ENCODE results near the gene DPCD.
"Not testable (repeated sequence)": the region's sequence is repeated elsewhere in the genome, so short reads cannot be mapped to it uniquely, and the experiment has no call there.

Gene DPCD

GRCh38 chr10:101618871-101619270 is 30.8 kb downstream of the DPCD start:
- no peak for DNase-seq (ENCODE audit: low read depth in 3 of 3)

DNA sequence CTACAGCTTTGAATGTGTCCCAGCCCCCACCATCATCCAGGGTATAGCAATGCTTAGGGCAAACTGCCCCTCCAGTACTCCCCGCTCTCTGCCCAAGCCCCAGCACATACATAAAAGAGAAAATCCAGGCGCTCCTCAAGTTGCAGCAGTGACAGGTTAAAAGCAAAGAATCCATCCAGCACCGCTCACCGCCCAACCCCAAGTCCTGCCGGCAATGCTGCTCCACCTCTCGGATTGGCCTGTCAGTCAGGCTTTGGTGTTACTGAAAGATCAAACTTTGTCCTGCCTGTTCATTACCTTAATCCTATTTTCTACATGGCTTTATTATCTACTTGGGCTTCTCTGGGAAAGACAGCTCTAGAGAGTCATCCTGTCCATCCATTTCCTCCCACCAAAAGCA is 31.9 kb downstream of the DPCD start:
- no peak for DNase-seq (ENCODE audit: low read depth in 3 of 3)

- DNase-seq (ENCODE audit: low read depth in 3 of 3), result no peak
These were observed 35.4 kb downstream of the DPCD start for GRCh38 chr10:101623528-101623927.

- no peak for DNase-seq (ENCODE audit: low read depth in 3 of 3)
These were observed 36.5 kb downstream of the DPCD start for GRCh38 chr10:101624526-101625102.

DNA sequence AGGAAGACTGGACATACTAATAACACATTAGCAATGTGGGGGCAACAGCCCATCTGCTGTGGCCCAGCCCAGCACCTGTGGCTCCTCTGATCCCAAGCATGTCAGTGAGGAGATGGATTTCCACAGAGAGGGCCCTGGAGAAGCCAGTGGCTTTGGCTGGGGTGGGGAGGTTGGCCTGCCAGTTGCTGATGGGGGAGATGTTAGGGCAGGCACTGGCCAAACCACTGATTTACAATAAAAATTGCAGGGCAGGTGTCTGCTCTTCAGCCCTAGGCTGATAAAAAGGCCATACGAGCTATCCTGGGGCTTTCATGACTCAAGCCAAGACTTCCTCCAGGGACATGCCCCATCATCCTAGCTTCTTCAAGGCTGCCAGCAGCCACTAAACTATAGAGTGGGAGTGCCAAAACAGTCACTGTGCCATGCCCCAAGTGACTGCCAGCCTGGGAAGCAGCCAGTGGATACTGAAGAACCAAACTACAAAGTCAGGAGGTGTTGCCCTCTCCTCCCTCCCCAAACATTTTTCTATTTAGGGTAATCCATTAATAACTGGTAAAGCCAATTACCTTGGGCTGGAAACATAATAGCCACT is 37.8 kb downstream of the DPCD start:
- DNase-seq (ENCODE audit: low read depth in 3 of 3), result no peak

GRCh38 chr10:101629837-101630632 is 41.9 kb downstream of the DPCD start:
- DNase-seq (ENCODE audit: low read depth in 3 of 3), result no peak

GRCh38 chr10:101630633-101630920 is 42.5 kb downstream of the DPCD start:
- DNase-seq (ENCODE audit: low read depth in 3 of 3), result no peak

DNA sequence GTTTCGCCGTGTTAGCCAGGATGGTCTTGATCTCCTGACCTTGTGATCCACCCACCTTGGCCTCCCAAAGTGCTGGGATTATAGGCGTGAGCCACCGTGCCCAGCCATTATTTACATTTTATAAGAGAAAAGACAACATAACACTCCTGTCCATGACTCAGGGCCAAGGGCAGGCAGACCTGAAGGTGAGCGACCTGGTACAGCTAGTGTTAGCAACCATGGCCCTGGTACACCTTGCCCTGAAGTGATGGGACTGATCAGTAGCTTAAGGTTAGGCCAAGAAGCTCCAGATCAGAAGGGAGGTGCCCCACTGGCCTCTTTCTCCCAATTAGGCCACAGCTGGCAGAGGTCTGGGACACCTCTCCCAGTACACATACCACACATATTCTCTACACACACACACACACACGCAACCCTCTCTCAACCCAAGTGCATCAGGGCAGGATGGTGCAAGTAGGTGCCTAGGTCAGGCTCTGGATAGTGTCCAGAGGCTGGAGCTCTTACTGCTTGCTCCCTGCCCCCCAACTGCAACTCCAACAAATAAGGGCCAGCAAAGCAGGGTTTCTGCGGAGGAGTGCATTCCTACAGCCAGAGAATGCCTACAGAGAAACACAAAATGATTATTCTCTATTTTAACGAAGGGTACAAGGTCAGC is 43.8 kb downstream of the DPCD start:
- no peak for DNase-seq (ENCODE audit: low read depth in 3 of 3)

DNA sequence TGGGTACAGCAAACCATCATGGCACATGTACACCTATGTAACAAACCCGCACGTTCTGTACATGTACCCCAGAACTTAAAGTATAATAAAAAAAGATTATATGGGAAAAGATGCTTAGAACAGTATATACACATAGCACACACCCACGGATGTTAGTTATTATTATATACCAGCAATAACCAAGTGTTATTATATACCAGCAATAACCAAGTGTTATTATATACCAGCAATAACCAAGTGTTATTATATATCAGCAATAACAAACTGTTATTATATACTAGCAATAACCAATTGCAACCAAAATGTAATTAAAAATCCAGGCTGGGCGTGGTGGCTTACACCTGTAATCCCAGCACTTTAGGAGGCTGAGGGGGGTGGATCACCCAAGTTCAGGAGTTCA is 45.4 kb downstream of the DPCD start:
- DNase-seq (ENCODE audit: low read depth in 3 of 3), result not testable (repeated sequence)

- no peak for DNase-seq (ENCODE audit: low read depth in 3 of 3)
These were observed 51.2 kb downstream of the DPCD start for GRCh38 chr10:101639141-101639900.

GRCh38 chr10:101643546-101643945 is 55.4 kb downstream of the DPCD start:
- no peak for DNase-seq (ENCODE audit: low read depth in 3 of 3)

DNA sequence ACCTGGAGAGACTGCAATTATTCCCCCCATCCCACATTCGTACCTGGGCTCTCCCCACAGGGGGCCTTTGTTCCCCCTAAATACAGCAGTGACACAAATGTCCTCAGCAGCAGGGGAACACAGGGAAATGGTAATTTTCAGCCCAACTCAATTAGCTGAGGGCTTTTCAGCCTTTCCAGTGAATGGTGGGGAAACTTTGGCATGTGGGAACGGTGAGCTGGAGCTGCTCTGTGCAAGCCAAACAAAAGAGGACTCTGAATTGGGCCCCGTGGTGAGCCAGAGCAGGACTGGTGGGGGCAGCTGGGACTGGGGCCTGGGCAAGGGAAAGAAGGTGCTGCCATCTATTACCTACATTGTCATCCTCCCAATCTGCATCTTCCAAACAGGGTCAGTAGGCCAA is 55.9 kb downstream of the DPCD start:
- no peak for DNase-seq (ENCODE audit: low read depth in 3 of 3)

DNA sequence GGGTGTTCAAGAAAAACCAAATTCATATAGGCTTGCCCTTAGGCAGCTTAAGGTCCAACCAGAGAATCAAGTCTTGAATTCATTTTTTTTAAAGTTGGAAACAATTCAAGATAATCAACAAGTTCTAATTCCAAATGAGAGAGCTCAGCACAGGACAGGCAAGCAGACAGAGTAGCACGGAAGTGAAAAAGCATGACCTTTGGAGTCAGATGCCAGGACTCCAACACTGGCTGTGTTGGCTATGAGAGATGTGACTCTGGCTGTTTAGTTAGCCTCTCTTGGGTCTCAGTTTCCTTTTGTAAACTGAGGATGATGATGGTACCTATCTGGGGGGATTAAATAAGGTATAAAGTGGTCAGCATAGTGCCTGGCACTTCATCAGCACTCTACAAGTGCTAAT is 57.5 kb downstream of the DPCD start:
- no peak for DNase-seq (ENCODE audit: low read depth in 3 of 3)

- DNase-seq (ENCODE audit: low read depth in 3 of 3), result no peak
These were observed 58.2 kb downstream of the DPCD start for GRCh38 chr10:101646364-101646763.

GRCh38 chr10:101647255-101647654 is 59.1 kb downstream of the DPCD start:
- no peak for DNase-seq (ENCODE audit: low read depth in 3 of 3)

DNA sequence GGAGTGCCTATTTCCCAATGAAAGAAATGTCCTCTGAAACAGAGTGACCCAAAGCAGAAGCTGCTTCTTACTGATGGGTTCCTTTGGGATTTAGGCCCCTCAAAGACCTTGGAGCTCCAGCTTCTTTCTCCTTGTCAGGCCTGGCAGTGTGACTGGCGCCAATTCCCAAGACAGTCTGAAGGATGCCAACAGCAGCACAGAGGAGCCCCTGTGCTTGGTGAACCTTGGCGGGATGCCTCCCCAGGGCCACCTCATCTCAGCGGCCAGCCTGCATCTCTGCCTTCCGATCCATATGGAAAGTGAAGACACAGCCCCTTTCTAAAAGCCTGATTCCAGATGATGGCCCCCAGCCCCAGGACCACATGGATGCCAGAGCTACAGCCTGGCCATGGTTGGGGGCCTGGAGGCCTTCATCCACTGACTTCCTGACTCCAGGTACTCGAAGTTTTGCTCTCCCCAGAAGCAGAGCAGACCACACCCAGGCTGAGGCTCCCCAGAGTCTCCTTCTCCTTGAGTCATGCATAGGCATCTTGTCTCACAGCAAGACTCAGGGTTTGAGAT is 61.5 kb downstream of the DPCD start:
- DNase-seq (ENCODE audit: low read depth in 3 of 3), result no peak

- DNase-seq (ENCODE audit: low read depth in 3 of 3), result no peak
These were observed 62.7 kb downstream of the DPCD start for GRCh38 chr10:101650863-101651262.

- DNase-seq (ENCODE audit: low read depth in 3 of 3), result no peak
These were observed 63.2 kb downstream of the DPCD start for GRCh38 chr10:101651336-101651735.

DNA sequence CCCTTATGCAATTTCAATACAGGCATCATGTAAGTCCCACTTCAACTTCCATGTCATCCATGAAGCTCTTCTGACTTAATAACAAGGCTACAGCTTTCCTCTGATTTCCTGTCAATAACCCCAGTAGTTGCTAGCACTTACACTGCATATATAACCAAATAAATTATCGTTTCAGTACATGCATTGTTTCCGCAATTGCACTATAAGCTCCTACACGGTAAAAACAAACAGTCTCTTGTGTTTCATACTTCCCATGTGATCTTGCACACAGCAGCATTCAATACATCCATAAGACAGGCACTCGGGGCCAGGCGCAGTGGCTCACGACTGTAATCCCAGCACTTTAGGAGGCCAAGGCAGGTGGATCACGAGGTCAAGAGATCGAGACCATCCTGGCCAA is 65.4 kb downstream of the DPCD start:
- no peak for DNase-seq (ENCODE audit: low read depth in 3 of 3)

GRCh38 chr10:101655570-101655969 is 67.4 kb downstream of the DPCD start:
- no peak for DNase-seq (ENCODE audit: low read depth in 3 of 3)

DNA sequence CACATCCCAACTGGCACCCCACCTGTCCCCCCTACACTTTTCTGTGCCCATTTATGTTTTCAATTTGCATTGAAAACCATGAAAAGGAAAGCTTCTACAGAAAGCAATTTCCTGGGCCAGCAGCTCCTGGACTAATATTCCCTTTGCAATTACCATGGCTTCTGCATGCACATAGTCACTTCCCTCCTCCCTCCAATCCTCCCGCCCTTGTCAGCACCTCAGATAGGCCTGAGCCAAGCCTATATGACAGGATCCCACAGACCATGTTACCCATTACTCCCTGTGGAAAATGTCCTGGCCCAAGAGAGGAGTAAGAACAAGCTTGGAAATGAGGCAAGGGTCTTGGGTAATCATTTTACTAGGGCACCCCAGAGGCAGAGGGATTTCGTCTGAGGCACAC is 68.8 kb downstream of the DPCD start:
- no peak for DNase-seq (ENCODE audit: low read depth in 3 of 3)

DNA sequence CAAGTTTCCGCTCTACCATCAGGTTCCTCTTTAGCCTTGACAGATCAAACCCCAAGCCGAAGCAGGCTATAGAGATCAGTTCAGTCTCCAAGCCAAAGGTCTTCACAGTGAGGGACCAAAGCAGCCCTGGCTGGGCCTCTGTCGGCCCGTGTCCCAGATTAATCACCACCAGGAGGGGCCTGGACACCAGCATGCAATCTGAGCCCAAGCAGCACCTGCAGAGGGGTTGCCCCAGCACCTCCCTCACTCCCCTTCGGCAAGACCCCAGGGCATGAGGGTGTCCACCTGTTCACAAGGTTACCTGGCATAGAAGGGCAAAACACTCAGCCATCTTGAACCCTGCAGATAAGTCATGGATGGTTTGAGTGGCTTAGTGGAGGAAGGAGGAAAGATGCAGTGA is 70.9 kb downstream of the DPCD start:
- no peak for DNase-seq (ENCODE audit: low read depth in 3 of 3)
